ENCODE results near the gene MYO15B. TPM values are rescaled to one million over a fixed set of nuclear protein-coding genes. Genes with fewer than 3 reads are reported as not detected.

Gene MYO15B
- total and polyA plus RNA-seq, 2 of the 13 experiments (the other 11 are each of a cell fraction or from before 2014, with no cell fraction given): 2.8 to 8.1 TPM

GRCh38 chr17:75557075-75557851 lies 30.3 kb upstream of the MYO15B start (continued):
- no peak for TF ChIP-seq GABPA (IDR thresholded peaks at IDR 0.05; ENCODE audit: low read depth, low read length)
- TF ChIP-seq GABPA (CRISPR knock-in tag; IDR thresholded peaks at IDR 0.05; ENCODE audit: low read depth): no peak
- TF ChIP-seq TOPORS (CRISPR knock-in tag; IDR thresholded peaks at IDR 0.05): peak; percentile 91
- no peak for TF ChIP-seq ZNF530 (CRISPR knock-in tag; IDR thresholded peaks at IDR 0.05; ENCODE audit: low read depth)
- peak; percentile 84 for TF ChIP-seq TEAD3 (CRISPR knock-in tag; optimal IDR thresholded peaks at IDR 0.05; ENCODE audit: borderline replicate concordance)
- peak; percentile 75 for TF ChIP-seq ZMYM3 (CRISPR knock-in tag; IDR thresholded peaks at IDR 0.05)
- no peak; the same call in 1 of the 2 replicates for TF ChIP-seq ZSCAN22 (CRISPR knock-in tag; IDR thresholded peaks at IDR 0.05)
- TF ChIP-seq ZNF543 (CRISPR knock-in tag; IDR thresholded peaks at IDR 0.05): peak; percentile 96
- no peak for TF ChIP-seq CHCHD3 (CRISPR knock-in tag; IDR thresholded peaks at IDR 0.05)
- peak; percentile 48; the same call in 1 of the 2 replicates for TF ChIP-seq FOSL1 (CRISPR knock-in tag; IDR thresholded peaks at IDR 0.05; ENCODE audit: borderline replicate concordance)
- TF ChIP-seq WIZ (CRISPR knock-in tag; IDR thresholded peaks at IDR 0.05): no peak; the same call in 1 of the 2 replicates
- peak; percentile 88 for TF ChIP-seq NAIF1 (CRISPR knock-in tag; IDR thresholded peaks at IDR 0.05; ENCODE audit: borderline replicate concordance)
- TF ChIP-seq REPIN1 (CRISPR knock-in tag; IDR thresholded peaks at IDR 0.05; ENCODE audit: borderline replicate concordance, low read depth): peak; percentile 97
- TF ChIP-seq ZNF564 (CRISPR knock-in tag; IDR thresholded peaks at IDR 0.05): peak; percentile 87; the same call in 1 of the 2 replicates
- no peak for TF ChIP-seq TBP (CRISPR knock-in tag; IDR thresholded peaks at IDR 0.05)
- TF ChIP-seq TGIF2 (CRISPR knock-in tag; IDR thresholded peaks at IDR 0.05): peak; percentile 83; the same call in 1 of the 2 replicates
- TF ChIP-seq, protein P1, sequence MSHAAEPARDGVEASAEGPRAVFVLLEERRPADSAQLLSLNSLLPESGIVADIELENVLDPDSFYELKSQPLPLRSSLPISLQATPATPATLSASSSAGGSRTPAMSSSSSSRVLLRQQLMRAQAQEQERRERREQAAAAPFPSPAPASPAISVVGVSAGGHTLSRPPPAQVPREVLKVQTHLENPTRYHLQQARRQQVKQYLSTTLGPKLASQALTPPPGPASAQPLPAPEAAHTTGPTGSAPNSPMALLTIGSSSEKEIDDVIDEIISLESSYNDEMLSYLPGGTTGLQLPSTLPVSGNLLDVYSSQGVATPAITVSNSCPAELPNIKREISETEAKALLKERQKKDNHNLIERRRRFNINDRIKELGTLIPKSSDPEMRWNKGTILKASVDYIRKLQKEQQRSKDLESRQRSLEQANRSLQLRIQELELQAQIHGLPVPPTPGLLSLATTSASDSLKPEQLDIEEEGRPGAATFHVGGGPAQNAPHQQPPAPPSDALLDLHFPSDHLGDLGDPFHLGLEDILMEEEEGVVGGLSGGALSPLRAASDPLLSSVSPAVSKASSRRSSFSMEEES (CRISPR knock-in tag; IDR thresholded peaks at IDR 0.05): peak; percentile 79
- no peak; the same call in 1 of the 2 replicates for TF ChIP-seq ZNF101 (CRISPR knock-in tag; IDR thresholded peaks at IDR 0.05; ENCODE audit: borderline replicate concordance, low read depth)
- TF ChIP-seq LRRFIP1 (CRISPR knock-in tag; conservative IDR thresholded peaks at IDR 0.05): no peak
- TF ChIP-seq ZNF704 (CRISPR knock-in tag; IDR thresholded peaks at IDR 0.05; ENCODE audit: borderline replicate concordance): peak; percentile 82; the same call in 1 of the 2 replicates
- TF ChIP-seq, protein P2, sequence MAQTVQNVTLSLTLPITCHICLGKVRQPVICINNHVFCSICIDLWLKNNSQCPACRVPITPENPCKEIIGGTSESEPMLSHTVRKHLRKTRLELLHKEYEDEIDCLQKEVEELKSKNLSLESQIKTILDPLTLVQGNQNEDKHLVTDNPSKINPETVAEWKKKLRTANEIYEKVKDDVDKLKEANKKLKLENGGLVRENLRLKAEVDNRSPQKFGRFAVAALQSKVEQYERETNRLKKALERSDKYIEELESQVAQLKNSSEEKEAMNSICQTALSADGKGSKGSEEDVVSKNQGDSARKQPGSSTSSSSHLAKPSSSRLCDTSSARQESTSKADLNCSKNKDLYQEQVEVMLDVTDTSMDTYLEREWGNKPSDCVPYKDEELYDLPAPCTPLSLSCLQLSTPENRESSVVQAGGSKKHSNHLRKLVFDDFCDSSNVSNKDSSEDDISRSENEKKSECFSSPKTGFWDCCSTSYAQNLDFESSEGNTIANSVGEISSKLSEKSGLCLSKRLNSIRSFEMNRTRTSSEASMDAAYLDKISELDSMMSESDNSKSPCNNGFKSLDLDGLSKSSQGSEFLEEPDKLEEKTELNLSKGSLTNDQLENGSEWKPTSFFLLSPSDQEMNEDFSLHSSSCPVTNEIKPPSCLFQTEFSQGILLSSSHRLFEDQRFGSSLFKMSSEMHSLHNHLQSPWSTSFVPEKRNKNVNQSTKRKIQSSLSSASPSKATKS (CRISPR knock-in tag; IDR thresholded peaks at IDR 0.05): 0 out of 2 replicates have a peak, but pooled peaks have one; percentile 52
- peak; percentile 88 for TF ChIP-seq HOXA3 (CRISPR knock-in tag; IDR thresholded peaks at IDR 0.05)
- no peak; the same call in 1 of the 2 replicates for TF ChIP-seq NR2F6 (IDR thresholded peaks at IDR 0.05)
- TF ChIP-seq NR2F6 (CRISPR knock-in tag; IDR thresholded peaks at IDR 0.05): peak; percentile 91

All from HepG2 (cell line).